HG02840 (cell line): ENCODE measurements around the gene CCDC152.
"Not testable (repeated sequence)": the region's sequence is repeated elsewhere in the genome, so short reads cannot be mapped to it uniquely, and the experiment has no call there.

Source experiments
- ATAC-seq: cut with Tn5 transposase; IDR thresholded peaks from one replicate; pipeline ENCODE4 v1.9.1; 2021; ENCODE audit warnings: mild to moderate bottlenecking, moderate library complexity, moderate number of reproducible peaks; ENCODE audit not compliant: unreplicated experiment, low FRiP score

Gene CCDC152

GRCh38 chr5:42756606-42757601 is at the start of gene CCDC152:
Gene CCDC152, plus strand, starts transcription at chr5:42756818. Its CDS starts 2,304 bp downstream, at chr5:42759122.
- ATAC-seq, result peak; percentile 91

- ATAC-seq, result no peak
These were observed 40.8 kb upstream of the CCDC152 start for GRCh38 chr5:42715785-42716184.

GRCh38 chr5:42718591-42718990 is 38.0 kb upstream of the CCDC152 start:
- ATAC-seq, result peak; percentile 65

DNA sequence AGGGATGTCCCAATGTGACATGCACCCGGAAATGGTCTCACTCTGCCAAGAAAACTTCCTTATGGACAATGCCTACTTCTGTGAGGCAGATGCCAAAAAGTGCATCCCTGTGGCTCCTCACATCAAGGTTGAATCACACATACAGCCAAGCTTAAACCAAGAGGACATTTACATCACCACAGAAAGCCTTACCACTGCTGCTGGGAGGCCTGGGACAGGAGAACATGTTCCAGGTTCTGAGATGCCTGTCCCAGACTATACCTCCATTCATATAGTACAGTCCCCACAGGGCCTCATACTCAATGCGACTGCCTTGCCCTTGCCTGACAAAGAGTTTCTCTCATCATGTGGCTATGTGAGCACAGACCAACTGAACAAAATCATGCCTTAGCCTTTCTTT is 37.6 kb upstream of the CCDC152 start:
- peak; percentile 12 for ATAC-seq

DNA sequence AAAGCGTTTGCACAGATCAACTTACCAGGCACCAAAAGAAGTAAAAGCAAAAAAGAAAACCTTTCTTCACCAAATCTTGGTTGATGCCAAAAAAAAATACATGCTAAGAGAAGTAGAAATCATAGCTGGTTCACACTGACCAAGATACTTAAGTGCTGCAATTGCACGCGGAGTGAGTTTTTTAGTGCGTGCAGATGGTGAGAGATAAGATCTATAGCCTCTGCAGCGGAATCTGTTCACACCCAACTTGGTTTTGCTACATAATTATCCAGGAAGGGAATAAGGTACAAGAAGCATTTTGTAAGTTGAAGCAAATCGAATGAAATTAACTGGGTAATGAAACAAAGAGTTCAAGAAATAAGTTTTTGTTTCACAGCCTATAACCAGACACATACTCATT is 36.4 kb upstream of the CCDC152 start:
- no peak for ATAC-seq

GRCh38 chr5:42721484-42721883 is 35.1 kb upstream of the CCDC152 start:
- ATAC-seq, result no peak

DNA sequence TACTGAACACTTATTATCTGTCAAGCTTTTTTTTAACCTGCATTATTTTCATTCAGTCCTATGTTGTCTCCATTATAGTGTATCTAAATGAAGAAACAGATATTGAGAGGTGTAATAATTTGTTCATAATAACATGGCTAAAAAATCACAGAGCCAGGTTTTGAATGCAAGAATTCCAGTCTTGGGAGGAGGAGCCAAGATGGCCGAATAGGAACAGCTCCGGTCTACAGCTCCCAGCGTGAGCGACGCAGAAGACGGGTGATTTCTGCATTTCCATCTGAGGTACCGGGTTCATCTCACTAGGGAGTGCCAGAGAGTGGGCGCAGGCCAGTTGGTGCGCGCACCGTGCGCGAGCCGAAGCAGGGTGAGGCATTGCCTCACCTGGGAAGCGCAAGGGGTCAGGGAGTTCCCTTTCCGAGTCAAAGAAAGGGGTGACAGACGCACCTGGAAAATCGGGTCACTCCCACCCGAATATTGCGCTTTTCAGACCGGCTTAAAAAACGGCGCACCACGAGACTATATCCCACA is 22.0 kb upstream of the CCDC152 start:
- not testable (repeated sequence) for ATAC-seq

- no peak for ATAC-seq
These were observed 15.7 kb upstream of the CCDC152 start for GRCh38 chr5:42740920-42741319.

- ATAC-seq, result no peak
These were observed 11.2 kb upstream of the CCDC152 start for GRCh38 chr5:42745426-42745825.

DNA sequence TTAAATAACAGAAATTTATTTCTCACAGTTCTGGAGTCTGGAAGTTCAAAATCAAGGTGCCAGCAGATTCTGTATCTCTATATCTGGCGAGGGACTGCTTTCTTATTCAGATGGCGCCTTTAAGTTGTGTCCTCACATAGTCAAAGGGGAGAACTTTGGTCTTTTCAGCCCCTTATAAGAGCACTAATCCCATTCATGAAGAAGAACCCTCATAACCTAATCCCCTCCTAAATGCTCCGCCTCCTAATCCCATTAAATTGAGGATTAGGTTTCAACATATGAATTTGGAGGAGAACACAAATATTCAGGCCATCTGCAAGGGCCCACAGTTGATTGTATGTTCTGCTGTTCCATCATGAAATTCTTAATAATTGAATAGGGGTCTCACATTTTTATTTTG is 10.8 kb upstream of the CCDC152 start:
- ATAC-seq, result no peak

DNA sequence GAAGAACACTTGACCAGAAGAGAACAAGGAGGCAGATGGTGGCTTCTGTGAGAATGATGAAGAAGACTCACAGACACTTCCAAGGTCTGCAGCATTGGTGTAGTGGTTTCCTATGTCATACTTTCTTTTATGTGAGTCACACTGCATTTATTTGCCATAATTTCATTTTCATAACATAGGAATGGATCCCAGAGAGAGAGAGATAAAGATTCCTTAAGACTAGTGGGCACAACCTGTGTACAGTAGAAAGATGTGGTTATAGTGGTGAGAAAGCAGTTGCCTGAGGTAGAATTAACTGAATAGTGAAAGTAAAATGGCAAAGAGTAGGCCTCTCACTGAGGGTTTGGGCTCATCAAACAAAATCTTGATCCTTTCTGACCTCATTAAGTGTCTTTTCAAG is 7.6 kb upstream of the CCDC152 start:
- ATAC-seq, result no peak

DNA sequence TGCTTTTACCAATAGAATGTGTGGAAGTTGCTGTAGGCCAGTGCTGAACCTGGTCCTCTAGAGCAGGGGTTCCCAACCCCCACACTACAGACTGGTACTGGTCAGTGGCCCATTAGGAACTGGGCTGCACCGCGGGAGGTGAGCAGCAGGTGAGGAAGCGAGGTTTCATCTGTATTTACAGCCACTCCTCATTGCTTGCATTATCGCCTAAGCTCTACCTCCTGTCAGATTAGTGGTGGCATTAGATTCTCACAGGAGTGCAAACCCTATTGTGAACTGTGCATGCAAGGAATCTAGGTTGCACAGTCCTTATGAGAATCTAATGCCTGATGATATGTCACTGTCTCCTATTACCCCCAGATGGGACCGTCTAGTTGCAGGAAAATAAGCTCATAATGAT is 6.1 kb upstream of the CCDC152 start:
- no peak for ATAC-seq

- ATAC-seq, result no peak
These were observed 5.6 kb upstream of the CCDC152 start for GRCh38 chr5:42751044-42751443.

DNA sequence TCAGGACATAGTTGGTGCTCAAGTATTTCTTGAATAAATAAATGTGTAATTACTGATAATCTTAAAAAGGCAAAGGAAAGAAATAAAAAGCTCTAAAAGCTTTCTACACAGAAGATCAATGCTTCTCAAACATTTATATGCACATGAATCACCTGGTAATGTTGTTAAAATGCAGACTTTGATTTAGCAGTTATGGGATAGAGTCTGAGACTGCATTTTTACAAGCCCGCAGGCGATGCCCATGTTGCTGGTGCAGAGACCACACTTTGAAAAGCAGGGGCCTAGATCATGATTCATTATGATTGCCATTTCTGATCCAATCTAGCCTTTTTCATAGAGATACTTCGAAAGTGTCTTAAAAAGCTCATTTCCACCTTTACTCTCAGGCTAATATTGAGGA is 3.5 kb upstream of the CCDC152 start:
- ATAC-seq, result no peak

DNA sequence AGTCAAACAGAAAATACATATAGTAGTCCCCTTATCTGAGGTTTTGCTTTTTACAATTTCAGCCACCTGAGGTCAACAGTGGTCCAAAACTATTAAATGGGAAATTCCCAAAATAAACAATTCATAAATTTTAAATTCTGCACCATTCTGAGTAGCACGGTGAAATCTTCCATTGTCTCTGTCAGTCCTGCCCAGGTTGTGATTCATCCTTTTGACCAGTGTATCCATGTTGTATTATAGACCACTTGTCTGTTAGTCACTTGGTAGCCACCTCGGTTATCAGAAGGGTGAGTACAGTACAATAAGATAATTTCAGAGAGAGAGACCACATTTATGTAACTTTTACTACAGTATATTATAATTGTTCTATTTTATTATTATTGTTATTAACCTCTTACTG is 2.8 kb downstream of the CCDC152 start:
- ATAC-seq, result no peak

- no peak for ATAC-seq
These were observed 3.8 kb downstream of the CCDC152 start for GRCh38 chr5:42760426-42760825.

DNA sequence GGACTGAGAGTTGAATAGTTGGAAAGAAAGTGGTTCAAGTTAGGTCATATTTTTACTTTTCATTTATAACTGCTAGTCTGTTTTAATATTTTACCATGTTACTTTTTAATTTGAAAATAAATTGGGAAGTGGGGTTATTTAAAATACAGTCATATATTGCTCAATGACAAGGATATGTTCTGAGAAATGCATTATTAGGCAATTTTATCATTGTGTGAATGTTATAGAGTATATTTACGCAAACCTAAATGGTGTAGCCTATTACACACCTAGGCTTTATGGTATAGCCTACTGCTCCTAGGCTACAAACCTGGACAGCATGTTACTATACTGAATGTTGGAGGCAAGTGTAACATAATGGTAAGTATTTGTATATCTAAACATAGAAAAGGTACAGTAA is 5.2 kb downstream of the CCDC152 start:
- ATAC-seq, result no peak

DNA sequence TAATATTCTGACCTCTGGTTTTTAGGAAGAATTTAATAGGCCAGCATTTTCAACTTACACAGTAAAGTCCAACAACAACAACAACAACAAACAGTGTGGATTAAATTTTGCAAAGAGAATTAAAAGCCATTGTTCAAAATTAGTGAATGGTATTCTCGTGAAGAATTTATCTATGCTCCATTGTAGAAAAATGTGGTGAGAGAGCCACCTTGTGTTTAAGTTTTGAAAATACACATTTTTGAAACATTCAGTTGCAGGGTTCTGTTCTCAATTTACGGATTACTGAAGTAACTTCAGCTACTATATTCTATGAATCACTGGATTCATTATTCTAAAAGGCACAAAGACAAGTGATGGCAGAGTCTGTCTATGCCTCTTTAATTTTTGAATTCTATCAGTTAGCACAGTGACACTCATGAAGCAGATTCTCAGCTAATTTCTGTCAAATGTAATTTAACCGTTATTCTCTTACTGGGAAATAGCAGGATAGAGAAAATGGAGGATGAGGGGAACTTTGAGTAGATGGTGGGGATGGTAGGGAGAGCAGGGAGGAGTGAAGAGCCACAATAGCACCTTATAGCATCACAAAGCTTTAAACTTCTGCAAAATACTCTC is 11.0 kb downstream of the CCDC152 start:
- ATAC-seq, result no peak

- ATAC-seq, result no peak
These were observed 11.5 kb downstream of the CCDC152 start for GRCh38 chr5:42768106-42768504.

- no peak for ATAC-seq
These were observed 13.4 kb downstream of the CCDC152 start for GRCh38 chr5:42770003-42770402.

DNA sequence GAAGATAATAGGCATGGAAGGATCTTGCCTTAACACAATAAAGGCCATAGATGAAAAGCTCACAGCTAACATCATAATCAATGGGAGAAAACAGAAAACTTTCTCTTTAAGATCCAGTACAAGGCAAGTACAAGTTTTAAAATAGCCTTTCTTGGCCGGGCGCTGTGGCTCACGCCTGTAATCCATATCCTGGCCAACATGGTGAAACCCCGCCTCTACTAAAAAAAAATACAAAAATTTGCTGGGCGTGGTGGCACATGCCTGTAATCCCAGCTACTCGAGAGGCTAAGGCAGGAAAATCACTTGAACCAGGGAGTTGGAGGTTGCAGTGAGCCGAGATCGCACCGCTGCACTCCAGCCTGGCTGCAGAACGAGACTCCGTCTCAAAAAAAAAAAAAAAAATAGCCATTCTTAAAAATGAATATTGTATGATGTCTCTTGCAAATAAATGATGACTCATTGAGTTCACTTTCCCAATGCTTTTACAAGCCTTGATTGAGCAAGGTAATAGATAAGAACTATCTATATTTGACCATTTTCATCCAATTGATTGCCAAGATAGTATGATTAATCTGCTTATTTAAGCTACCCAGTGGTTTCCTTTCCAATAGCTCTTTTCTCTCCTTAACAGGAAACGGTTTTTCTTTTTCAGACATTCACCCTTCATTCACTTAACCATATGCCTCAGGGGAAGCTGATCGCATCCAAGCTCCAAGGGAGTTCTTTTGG is 15.8 kb downstream of the CCDC152 start:
- ATAC-seq, result no peak
